Stomach (tissue), 4 donors: ENCODE data around the gene F5.

ENCODE experiments used
- POLR2A ChIP-seq, 4 donors: fragments of 450-650 bp; IDR thresholded peaks; one replicate each; pipeline ENCODE4 v1.6.1; 2016; ENCODE audit warnings: antibody characterized with exemption in 4 of 4, control low read depth in 2 of 4, mild to moderate bottlenecking in 1 of 4, moderate library complexity in 1 of 4
- POLR2AphosphoS5 ChIP-seq, 3 donors: sonication (generic); formaldehyde crosslinking; IDR thresholded peaks; one replicate each; pipeline ENCODE4 v1.6.1; 2016; ENCODE audit warnings: antibody characterized with exemption in 3 of 3
- TF ChIP-seq, protein P1 (sequence below), 7 experiments: fragments of 450-650 bp in 4 of 7; fragments of 200-600 bp in 3 of 7; sonication (generic) in 3 of 7; IDR thresholded peaks; one replicate each; pipeline ENCODE4 v1.5.1; 2016 to 2019; ENCODE audit warnings: antibody characterized with exemption in 7 of 7, control low read depth in 2 of 7, mild to moderate bottlenecking in 1 of 7

DNA sequence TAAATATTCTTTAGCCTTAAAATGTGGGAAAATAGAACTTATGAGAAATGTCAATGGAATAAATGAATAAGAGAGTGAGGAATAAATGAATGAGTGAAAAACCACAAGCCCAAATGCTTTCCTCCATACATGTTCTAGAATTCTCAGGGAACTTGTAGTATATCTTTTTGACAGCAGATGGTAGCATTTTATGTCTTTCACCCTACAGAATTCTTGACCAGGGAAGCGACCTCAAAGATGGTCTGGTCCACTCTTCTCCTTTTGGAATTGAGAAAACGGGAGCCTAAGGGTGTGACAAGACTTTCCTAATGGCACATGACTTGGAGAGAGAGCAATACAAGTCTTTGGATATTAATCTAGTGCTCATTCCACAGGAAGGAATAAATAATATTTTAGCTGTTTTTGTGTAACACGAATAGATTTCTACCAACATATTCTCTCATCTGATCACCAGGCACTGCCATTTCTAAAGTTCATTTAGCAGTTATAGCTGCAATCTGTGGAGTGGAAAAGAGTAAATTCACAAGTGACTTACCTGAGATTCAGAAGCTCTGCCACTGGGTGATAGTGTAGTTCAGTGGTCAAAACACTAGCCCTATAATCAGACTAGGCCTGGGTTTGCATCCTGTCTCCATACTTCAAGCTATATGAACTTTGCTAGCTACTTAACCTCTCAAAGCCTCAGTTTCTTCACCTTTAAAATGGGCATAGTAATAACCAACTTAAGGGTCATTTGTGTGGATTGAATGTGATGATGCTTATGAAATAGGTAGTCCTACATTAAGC lies 15.0 kb upstream of the F5 start:
- TF ChIP-seq POLR2A (IDR thresholded peaks at IDR 0.05) (no peak), POLR2AphosphoS5 (IDR thresholded peaks at IDR 0.05) (no peak)
- TF ChIP-seq, protein P1, sequence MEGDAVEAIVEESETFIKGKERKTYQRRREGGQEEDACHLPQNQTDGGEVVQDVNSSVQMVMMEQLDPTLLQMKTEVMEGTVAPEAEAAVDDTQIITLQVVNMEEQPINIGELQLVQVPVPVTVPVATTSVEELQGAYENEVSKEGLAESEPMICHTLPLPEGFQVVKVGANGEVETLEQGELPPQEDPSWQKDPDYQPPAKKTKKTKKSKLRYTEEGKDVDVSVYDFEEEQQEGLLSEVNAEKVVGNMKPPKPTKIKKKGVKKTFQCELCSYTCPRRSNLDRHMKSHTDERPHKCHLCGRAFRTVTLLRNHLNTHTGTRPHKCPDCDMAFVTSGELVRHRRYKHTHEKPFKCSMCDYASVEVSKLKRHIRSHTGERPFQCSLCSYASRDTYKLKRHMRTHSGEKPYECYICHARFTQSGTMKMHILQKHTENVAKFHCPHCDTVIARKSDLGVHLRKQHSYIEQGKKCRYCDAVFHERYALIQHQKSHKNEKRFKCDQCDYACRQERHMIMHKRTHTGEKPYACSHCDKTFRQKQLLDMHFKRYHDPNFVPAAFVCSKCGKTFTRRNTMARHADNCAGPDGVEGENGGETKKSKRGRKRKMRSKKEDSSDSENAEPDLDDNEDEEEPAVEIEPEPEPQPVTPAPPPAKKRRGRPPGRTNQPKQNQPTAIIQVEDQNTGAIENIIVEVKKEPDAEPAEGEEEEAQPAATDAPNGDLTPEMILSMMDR (IDR thresholded peaks at IDR 0.05), result peak in 2 of 7 experiments; percentile 32 to 39
